Activated CD4-positive, alpha-beta T cell treated with anti-CD3 and anti-CD28 coated beads for 36 hours (primary cell): ENCODE results near the gene GAL. TPM values are rescaled to one million over a fixed set of nuclear protein-coding genes. Genes with fewer than 3 reads are reported as not detected.
"Not testable (repeated sequence)": the region's sequence is repeated elsewhere in the genome, so short reads cannot be mapped to it uniquely, and the experiment has no call there.

Source experiments
- ATAC-seq: fragments of 200-7000 bp; cut with Tn5 transposase; one replicate; pipeline ENCODE4 v1.10.0; 2021; ENCODE audit warnings: mild to moderate bottlenecking, moderate library complexity
- CTCF ChIA-PET: fragments of 350-600 bp; sonication (Branson Sonifier 250); formaldehyde crosslinking; loops from one replicate; lab custom pipeline; 2021; ENCODE audit warnings: antibody characterized with exemption; lab: Charles Lee
- POLR2A ChIA-PET: fragments of 350-600 bp; sonication (Branson Sonifier 250); formaldehyde crosslinking; loops from one replicate; lab custom pipeline; 2021; ENCODE audit warnings: antibody characterized with exemption, inconsistent platforms; lab: Charles Lee
- DNase-seq: peaks from one replicate; pipeline ENCODE4 v3.0.0-alpha.2; 2020
- H3K27ac Mint-ChIP-seq: one replicate; pipeline ENCODE4 v1.8.0; 2021; ENCODE audit warnings: mixed read lengths
- H3K27me3 Mint-ChIP-seq: one replicate; pipeline ENCODE4 v1.8.0; 2021; ENCODE audit warnings: mixed read lengths
- H3K36me3 Mint-ChIP-seq: one replicate; pipeline ENCODE4 v1.8.0; 2021; ENCODE audit warnings: low read depth, mixed read lengths
- H3K4me1 Mint-ChIP-seq: one replicate; pipeline ENCODE4 v1.8.0; 2021; ENCODE audit warnings: mixed read lengths
- H3K4me3 Mint-ChIP-seq: one replicate; pipeline ENCODE4 v1.8.0; 2021; ENCODE audit warnings: mild to moderate bottlenecking, moderate library complexity, mixed read lengths
- H3K9me3 Mint-ChIP-seq: one replicate; pipeline ENCODE4 v1.8.0; 2021; ENCODE audit warnings: low read depth, mixed read lengths
- intact Hi-C, 2 experiments: fragments of 100-400 bp; cut with DNase I in 1 of 2; cut with micrococcal nuclease in 1 of 2; formaldehyde crosslinking; loops; one replicate each; pipeline versions ENCODE4 v1.14.2 to v1.15.1; 2022 to 2024; cut with DNase I, micrococcal nuclease
- total RNA-seq, 2 experiments: library from RNA; stranded (reverse); gene quantifications; one replicate each; pipeline ENCODE4 v1.2.3, GENCODE V29; 2021

GAL gene, protein sequence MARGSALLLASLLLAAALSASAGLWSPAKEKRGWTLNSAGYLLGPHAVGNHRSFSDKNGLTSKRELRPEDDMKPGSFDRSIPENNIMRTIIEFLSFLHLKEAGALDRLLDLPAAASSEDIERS
- total RNA-seq = 1 to 10 TPM; 2.2 to 2.5 TPM

DNA sequence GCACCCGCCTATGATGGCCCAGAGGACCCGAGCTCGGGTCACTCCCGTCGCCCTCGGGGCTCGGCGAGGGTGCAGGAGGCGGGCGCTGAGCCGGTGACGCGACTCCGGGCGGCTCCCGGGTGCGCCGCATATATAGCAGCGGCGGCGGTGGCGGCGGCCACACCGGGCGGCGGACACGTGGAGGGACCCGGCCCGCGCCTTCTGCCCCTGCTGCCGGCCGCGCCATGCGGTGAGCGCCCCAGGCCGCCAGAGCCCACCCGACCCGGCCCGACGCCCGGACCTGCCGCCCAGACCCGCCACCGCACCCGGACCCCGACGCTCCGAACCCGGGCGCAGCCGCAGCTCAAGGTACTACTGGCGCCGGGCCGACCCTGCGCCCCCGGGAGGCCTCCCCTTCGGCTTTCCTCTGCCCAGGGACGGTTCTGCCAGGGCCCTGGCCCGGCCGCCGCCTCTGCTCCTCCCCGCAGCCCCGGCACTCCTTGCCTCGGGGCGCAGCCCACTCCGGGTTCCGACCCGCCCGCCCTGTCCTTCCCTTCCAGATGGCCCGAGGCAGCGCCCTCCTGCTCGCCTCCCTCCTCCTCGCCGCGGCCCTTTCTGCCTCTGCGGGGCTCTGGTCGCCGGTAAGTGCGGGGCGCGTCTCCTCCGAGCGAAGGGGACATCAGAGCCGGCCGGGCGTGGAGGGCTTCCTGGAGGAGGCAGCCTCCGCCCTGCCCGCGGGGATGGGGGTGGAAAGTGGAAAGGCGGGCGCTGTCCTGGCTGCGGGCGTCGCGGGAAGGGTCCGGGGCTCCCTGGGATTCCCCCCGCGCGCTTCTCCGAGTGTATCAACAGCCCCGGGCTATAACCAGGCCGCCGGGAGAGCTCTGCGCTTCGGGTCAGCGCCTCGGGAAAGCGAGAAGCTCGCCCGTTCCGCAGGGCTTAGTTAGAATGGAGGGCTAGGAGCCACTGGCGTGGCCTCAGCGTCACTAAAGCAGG, at the start of gene GAL:
TSS of gene GAL (plus strand) at position 160 of the 972 bp plus-strand sequence. CDS start at position 540, 380 bp downstream.
- DNase-seq (peak; percentile 42), ATAC-seq (peak; percentile 76)
- CTCF ChIA-PET = interaction anchor here (0.5 kb wide), 1 partner anchor 397 kb away, joined by 3 read pairs; no protein-coding TSS in a partner anchor
- peak within 1 kb of the TSS; percentile 28 for H3K4me3 Mint-ChIP-seq
- peaks cover 34% of the 10 kb centered on the region for H3K27me3 Mint-ChIP-seq
- no peaks in the 10 kb centered on the region for H3K36me3 Mint-ChIP-seq
- no peak within 1 kb of the TSS for H3K27ac Mint-ChIP-seq
- POLR2A ChIA-PET = no interaction called here
- intact Hi-C loops = no loop called here
- peaks cover 5% of the 10 kb centered on the region for H3K4me1 Mint-ChIP-seq
- H3K9me3 Mint-ChIP-seq = no peaks in the 10 kb centered on the region

DNA sequence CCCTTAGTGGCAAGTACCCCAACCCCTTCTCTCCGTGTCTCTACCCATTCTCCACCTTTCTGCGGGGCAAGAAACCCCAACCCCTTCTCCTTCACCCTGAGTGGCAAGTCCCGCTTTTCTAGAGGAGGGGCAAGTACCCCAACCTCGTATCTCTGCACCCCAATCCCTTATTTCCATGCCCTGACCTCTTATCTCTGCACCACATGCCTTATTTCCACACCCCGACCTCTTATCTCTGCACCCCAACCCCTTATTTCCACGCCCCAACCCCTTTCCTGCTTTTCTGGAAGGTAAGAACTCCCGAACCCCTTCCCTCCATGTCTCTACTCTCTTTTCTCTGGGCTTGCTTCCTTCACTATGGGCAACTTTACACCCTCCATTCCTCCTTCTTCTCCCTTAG, 49.7 kb upstream of the GAL start:
- CTCF ChIA-PET, ATAC-seq, H3K9me3 Mint-ChIP-seq, H3K27me3 Mint-ChIP-seq, H3K36me3 Mint-ChIP-seq, H3K4me3 Mint-ChIP-seq, H3K27ac Mint-ChIP-seq, H3K4me1 Mint-ChIP-seq, DNase-seq, POLR2A ChIA-PET: not testable (repeated sequence)
- intact Hi-C loops = loop anchor here in 1 of 2 experiments (10.0 kb wide), 1 partner anchor 220 kb away; no protein-coding TSS in a partner anchor

DNA sequence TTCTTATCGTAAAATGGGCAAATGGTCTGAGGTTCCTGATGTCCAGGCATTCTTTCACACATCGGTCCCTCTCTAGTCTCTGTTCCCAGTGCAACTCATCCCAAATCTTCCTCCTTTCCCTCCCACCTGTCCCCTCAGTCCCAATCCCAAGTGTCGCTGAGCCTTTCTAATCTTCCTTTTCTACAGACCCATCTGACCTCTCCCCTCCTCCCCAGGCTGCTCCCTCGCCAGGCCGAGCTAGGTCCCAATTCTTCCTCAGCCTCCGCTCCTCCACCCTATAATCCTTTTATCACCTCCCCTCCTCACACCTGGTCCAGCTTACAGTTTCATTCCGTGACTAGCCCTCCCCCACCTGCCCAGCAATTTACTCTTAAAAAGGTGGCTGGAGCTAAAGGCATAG, 49.2 kb upstream of the GAL start:
- H3K4me3 Mint-ChIP-seq, H3K36me3 Mint-ChIP-seq, CTCF ChIA-PET, H3K9me3 Mint-ChIP-seq, ATAC-seq, DNase-seq, H3K27ac Mint-ChIP-seq, H3K27me3 Mint-ChIP-seq, POLR2A ChIA-PET, H3K4me1 Mint-ChIP-seq: not testable (repeated sequence)
- intact Hi-C loops = loop anchor here in 1 of 2 experiments (10.0 kb wide), 1 partner anchor 220 kb away; no protein-coding TSS in a partner anchor

DNA sequence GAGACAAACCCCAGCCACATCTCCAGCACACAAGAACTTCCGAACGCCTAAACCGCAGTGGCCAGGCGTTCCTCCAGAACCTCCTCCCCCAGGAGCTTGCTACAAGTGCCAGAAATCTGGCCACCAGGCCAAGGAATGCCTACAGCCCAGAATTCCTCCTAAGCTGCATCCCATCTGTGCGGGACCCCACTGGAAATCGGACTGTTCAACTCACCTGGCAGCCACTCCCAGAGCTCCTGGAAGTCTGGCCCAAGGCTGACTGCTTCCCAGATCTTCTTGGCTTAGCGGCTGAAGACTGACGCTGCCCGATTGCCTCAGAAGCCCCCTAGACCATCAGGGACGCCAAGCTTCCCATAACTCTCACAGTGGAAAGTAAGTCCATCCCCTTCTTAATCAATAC, 48.5 kb upstream of the GAL start:
- CTCF ChIA-PET = not testable (repeated sequence)
- intact Hi-C loops = loop anchor here in 1 of 2 experiments (10.0 kb wide), 1 partner anchor 219 kb away; no protein-coding TSS in a partner anchor

DNA sequence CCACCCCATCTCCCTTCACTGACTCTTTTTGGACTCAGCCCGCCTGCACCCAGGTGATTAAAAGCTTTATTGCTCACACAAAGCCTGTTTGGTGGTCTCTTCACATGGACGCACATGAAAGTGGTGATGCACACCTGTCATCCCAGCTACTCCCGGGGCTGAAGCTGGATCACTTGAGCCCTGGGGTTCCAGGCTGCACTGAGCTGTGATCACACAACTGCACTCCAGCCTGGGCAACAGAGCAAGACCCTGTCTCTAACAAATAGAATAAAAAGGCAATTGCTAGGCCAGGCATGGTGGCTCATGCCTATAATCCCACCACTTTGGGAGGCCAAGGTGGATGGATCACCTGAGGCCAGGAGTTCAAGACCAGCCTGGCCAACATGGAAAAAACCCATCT, 45.0 kb upstream of the GAL start:
- H3K27ac Mint-ChIP-seq, H3K9me3 Mint-ChIP-seq, H3K4me1 Mint-ChIP-seq, DNase-seq, H3K27me3 Mint-ChIP-seq, POLR2A ChIA-PET, CTCF ChIA-PET, H3K4me3 Mint-ChIP-seq, H3K36me3 Mint-ChIP-seq, ATAC-seq: not testable (repeated sequence)
- intact Hi-C loops = loop anchor here in 1 of 2 experiments (10.0 kb wide), 1 partner anchor 215 kb away; no protein-coding TSS in a partner anchor

More for the DNA sequence above, 48.5 kb upstream of the GAL start:
- H3K4me1 Mint-ChIP-seq, H3K4me3 Mint-ChIP-seq, POLR2A ChIA-PET, H3K27ac Mint-ChIP-seq, H3K36me3 Mint-ChIP-seq, H3K27me3 Mint-ChIP-seq, DNase-seq, ATAC-seq, H3K9me3 Mint-ChIP-seq: not testable (repeated sequence)

DNA sequence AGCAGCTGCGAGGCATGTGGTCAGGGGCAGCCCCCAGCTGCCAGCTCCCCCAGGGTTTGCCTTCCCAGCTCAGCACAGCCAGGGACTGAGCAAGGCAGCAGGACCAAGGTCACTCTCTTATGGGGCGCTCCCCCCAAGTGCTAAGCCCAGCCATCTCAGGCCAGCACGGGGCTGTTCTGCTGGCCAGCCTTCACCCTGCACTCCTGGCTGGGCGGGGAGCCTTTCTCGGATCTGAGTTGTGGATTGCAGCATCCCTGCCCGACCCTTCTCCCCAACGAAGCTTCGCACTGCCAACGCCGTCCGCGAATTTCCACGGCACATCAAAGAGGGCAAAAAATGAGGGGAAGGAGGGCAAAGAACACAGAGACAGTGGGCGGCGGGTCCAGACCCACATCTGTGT, 42.5 kb upstream of the GAL start:
- Mint-ChIP-seq H3K9me3 (peaks cover 10% of the 10 kb centered on the region), H3K27me3 (peaks cover 2% of the 10 kb centered on the region), H3K4me1 (no peaks in the 10 kb centered on the region), H3K36me3 (no peaks in the 10 kb centered on the region), H3K27ac (no peak overlapping the region), H3K4me3 (no peak overlapping the region)
- DNase-seq (no peak), ATAC-seq (no peak)
- intact Hi-C loops = no loop called here
- ChIA-PET CTCF (no interaction called here), POLR2A (no interaction called here)

DNA sequence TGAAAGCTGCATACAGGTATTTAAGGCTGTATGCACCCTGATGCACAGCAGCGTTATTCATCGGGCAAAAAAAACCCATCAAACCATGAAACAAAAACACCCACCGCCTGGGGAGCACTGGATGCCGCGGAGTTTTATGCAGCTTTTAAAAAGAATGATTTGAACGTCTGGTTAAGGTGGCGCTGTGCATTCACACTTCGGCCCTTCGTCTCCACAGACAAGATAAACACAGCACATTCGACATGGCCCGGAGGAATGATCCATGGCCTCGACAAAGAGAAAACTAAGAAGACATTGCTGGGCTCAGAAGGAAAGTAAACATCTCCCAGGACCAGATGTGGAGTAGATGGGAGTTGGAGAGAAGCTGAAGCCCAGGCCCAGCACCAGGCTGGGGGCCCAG, 40.8 kb upstream of the GAL start:
- H3K27me3 Mint-ChIP-seq = peaks cover 2% of the 10 kb centered on the region
- H3K27ac Mint-ChIP-seq = no peak overlapping the region
- no peak for ATAC-seq
- DNase-seq = no peak
- no peaks in the 10 kb centered on the region for H3K4me1 Mint-ChIP-seq
- H3K9me3 Mint-ChIP-seq = peaks cover 16% of the 10 kb centered on the region
- ChIA-PET CTCF (no interaction called here), POLR2A (no interaction called here)
- intact Hi-C loops = no loop called here
- no peaks in the 10 kb centered on the region for H3K36me3 Mint-ChIP-seq
- H3K4me3 Mint-ChIP-seq = no peak overlapping the region

DNA sequence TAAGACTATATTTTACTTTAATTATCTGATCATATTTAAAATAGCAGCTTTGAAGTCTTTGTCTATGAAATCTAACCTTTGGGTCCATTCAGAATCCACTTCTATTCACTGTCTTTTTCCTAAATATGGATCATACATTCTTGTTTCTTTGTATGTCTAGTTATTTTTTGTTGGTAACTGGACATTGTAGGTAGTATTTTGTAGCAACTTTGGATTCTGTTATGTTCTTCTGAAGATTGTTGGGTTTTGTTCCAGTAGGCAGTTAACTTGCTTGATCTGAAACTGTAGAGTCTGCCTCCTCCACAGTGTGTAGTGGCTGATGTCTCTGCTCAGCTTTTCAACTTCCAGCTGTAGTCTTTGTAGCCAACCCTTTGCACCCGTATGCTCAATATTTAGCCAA, 37.5 kb upstream of the GAL start:
- Mint-ChIP-seq H3K36me3 (no peaks in the 10 kb centered on the region), H3K27ac (no peak overlapping the region), H3K27me3 (peaks cover 9% of the 10 kb centered on the region), H3K9me3 (peaks cover 16% of the 10 kb centered on the region), H3K4me3 (no peak overlapping the region), H3K4me1 (no peaks in the 10 kb centered on the region)
- ChIA-PET POLR2A (no interaction called here), CTCF (no interaction called here)
- ATAC-seq (no peak), DNase-seq (no peak)
- intact Hi-C loops = no loop called here

DNA sequence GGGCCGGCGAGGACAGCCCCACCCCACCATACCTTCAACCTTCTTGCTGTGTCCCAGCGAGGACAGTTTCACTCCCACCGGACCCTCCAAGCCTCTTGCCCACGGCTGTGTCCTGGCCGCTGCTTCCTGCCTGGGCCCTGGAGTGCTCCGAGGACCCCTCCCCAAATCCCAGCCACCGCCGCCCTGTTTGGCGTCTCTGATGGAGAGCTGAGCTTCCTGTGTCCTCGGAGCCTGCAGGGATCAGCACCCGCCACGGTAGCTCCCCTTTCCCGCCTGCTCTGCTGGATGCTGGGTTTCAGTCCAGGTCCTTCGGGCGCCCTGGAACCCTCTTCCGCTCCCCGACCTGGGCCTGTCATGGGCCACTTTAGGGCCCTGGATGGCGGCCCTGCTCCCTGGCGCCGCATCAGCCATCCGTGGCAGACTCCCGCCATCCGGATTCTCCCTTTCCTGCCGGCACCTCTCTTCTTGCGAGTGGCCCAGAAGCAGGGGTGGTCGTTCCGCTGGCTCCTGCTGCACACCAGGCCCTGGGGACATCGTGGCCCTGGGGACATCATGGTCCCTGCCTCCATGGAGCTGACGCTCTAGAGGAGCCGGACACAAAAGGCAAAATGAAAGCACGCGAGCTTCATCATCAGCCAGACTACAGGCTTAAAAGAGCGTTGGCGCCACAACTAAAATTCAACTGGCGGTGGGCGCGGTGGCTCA, 34.3 kb upstream of the GAL start:
- Mint-ChIP-seq H3K27me3 (peaks cover 8% of the 10 kb centered on the region), H3K4me1 (no peaks in the 10 kb centered on the region), H3K36me3 (no peaks in the 10 kb centered on the region), H3K9me3 (peaks cover 14% of the 10 kb centered on the region), H3K27ac (no peak overlapping the region), H3K4me3 (no peak overlapping the region)
- DNase-seq (no peak), ATAC-seq (no peak)
- intact Hi-C loops = no loop called here
- POLR2A ChIA-PET = no interaction called here
- CTCF ChIA-PET = interaction anchor here (0.9 kb wide), 1 partner anchor 8 kb away, joined by 3 read pairs; no protein-coding TSS in a partner anchor

DNA sequence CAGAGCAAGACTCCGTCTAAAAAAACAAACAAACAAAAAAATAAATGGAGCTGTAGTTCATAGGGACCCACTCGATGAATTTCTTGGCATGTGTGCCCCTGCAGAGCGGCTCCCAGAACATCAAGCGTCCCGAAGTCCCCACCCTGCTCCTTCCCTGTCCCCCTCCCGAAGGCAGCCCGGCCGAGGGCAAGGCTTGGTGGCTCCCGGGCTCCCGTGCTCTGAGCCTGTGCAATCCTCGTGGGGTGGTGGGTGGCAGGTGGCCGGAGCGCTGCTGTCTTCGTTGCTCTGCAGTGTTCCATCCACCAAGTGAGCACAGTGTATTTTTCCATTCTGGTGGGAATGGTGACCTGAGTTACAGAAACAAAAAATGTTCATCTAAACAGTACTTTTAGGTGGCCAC, 33.5 kb upstream of the GAL start:
- intact Hi-C loops = no loop called here
- ATAC-seq (no peak), DNase-seq (no peak)
- peaks cover 8% of the 10 kb centered on the region for H3K27me3 Mint-ChIP-seq
- H3K36me3 Mint-ChIP-seq = no peaks in the 10 kb centered on the region
- H3K27ac Mint-ChIP-seq = no peak overlapping the region
- POLR2A ChIA-PET = no interaction called here
- peaks cover 16% of the 10 kb centered on the region for H3K9me3 Mint-ChIP-seq
- H3K4me1 Mint-ChIP-seq = no peaks in the 10 kb centered on the region
- CTCF ChIA-PET = no interaction called here
- H3K4me3 Mint-ChIP-seq = no peak overlapping the region

DNA sequence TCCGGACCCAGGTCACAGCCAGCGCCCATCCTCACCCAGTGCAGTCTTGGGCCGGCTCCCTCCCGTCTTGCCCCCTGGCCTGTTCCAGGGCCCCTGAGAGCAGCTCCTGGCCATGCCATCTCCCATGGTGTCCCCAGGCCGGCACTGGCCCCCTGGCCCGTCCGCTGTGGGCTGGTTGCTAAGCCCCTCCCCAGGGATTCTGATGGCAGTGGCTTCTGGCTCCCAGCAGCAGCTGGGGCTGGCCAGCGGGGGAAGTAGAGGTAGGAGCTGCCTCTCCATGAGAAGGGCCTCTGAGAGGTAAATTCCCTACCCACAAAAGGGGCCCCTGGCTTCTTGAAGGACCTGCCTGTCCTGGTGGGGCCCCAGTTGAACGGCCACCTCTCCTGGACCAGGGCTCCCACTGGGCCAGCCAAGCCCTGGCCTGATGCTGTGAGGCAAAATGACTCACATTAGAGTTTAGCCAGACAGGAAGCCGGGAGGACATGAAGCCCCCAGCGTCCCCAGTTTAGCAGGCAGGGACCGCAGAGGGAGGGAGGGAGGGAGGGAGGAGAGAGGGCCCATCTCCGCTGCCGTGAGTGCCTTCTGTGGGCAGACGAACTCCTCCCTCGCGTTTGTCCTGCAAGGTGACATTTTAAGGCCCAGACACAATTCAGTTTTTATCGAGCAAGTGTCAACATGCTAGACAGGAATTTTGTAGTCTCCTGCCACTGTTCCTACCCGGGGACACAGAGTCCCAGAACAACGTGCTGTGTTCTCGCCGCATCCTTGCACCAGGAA, 32.9 kb upstream of the GAL start:
- H3K27me3 Mint-ChIP-seq = peaks cover 8% of the 10 kb centered on the region
- CTCF ChIA-PET = interaction anchor here (0.6 kb wide), 1 partner anchor 147 kb away, joined by 3 read pairs; no protein-coding TSS in a partner anchor
- H3K9me3 Mint-ChIP-seq = peaks cover 11% of the 10 kb centered on the region

More for the DNA sequence above, 32.9 kb upstream of the GAL start:
- POLR2A ChIA-PET = no interaction called here
- intact Hi-C loops = no loop called here
- H3K4me1 Mint-ChIP-seq = no peaks in the 10 kb centered on the region
- ATAC-seq (no peak), DNase-seq (no peak)
- no peaks in the 10 kb centered on the region for H3K36me3 Mint-ChIP-seq
- no peak overlapping the region for H3K4me3 Mint-ChIP-seq
- H3K27ac Mint-ChIP-seq = no peak overlapping the region
